Daoy (cell line): Measurements from ENCODE around the gene RTP1. TPM values are rescaled to one million over a fixed set of nuclear protein-coding genes. Genes with fewer than 3 reads are reported as not detected.
A peak's percentile ranks its signal among the peaks of the same experiment; 100 is the strongest.
"Not testable (repeated sequence)": the region's sequence is repeated elsewhere in the genome, so short reads cannot be mapped to it uniquely, and the experiment has no call there.

Experiments used
- DNase-seq: peaks from one replicate; pipeline ENCODE4 v3.0.0-alpha.2; 2015; ENCODE audit warnings: low read depth
- total RNA-seq: library from RNA; depleted of rRNA; stranded (reverse); fragments of >200 nt; shearing (Covaris generic); gene quantifications from 2 replicates; pipeline ENCODE4 v1.2.3, GENCODE V29; 2014

The RTP1 gene
- total RNA-seq, 1 experiment from 2014 or later = not detected

- DNase-seq = no peak
Measured at GRCh38 chr3:187198490-187198889, 1.2 kb downstream of the RTP1 start.

- DNase-seq = not testable (repeated sequence)
Measured at GRCh38 chr3:187199463-187200050, 2.3 kb downstream of the RTP1 start.

GRCh38 chr3:187205683-187206082, 8.4 kb downstream of the RTP1 start:
- DNase-seq = no peak

GRCh38 chr3:187207062-187207461, 9.8 kb downstream of the RTP1 start:
- no peak for DNase-seq

GRCh38 chr3:187207624-187208023, 10.3 kb downstream of the RTP1 start:
- DNase-seq = no peak

GRCh38 chr3:187208159-187208558, 10.9 kb downstream of the RTP1 start:
- peak; percentile 81 for DNase-seq

- DNase-seq = no peak
Measured at GRCh38 chr3:187209491-187209890, 12.2 kb downstream of the RTP1 start.

- DNase-seq = no peak
Measured at GRCh38 chr3:187210091-187210490, 12.8 kb downstream of the RTP1 start.

GRCh38 chr3:187210545-187211327, 13.4 kb downstream of the RTP1 start:
- peak; percentile 19 for DNase-seq

GRCh38 chr3:187211532-187212195, 14.4 kb downstream of the RTP1 start:
- peak; percentile 43 for DNase-seq

GRCh38 chr3:187212196-187212545, 14.9 kb downstream of the RTP1 start:
- DNase-seq = no peak

GRCh38 chr3:187212705-187213104, 15.4 kb downstream of the RTP1 start:
- DNase-seq = no peak

- no peak for DNase-seq
Measured at GRCh38 chr3:187213616-187214015, 16.3 kb downstream of the RTP1 start.

- DNase-seq = no peak
Measured at GRCh38 chr3:187215460-187215859, 18.2 kb downstream of the RTP1 start.

GRCh38 chr3:187222801-187223200, 25.5 kb downstream of the RTP1 start:
- no peak for DNase-seq

- peak; percentile 18 for DNase-seq
Measured at GRCh38 chr3:187223799-187224198, 26.5 kb downstream of the RTP1 start.

GRCh38 chr3:187227658-187228258, 30.5 kb downstream of the RTP1 start:
- peak; percentile 21 for DNase-seq

- no peak for DNase-seq
Measured at GRCh38 chr3:187228740-187229139, 31.5 kb downstream of the RTP1 start.

GRCh38 chr3:187230011-187230410, 32.7 kb downstream of the RTP1 start:
- DNase-seq = no peak

GRCh38 chr3:187236962-187237361, 39.7 kb downstream of the RTP1 start:
- no peak for DNase-seq

- DNase-seq = no peak
Measured at GRCh38 chr3:187237741-187238140, 40.5 kb downstream of the RTP1 start.

GRCh38 chr3:187238239-187238638, 41.0 kb downstream of the RTP1 start:
- no peak for DNase-seq

GRCh38 chr3:187238835-187239234, 41.5 kb downstream of the RTP1 start:
- not testable (repeated sequence) for DNase-seq
